Measurements from ENCODE around the gene ELL. TPM values are rescaled to one million over a fixed set of nuclear protein-coding genes. Genes with fewer than 3 reads are reported as not detected.

Gene ELL
- total and polyA plus RNA-seq, 2 experiments from 2014 or later, result 11.3 to 20.1 TPM

DNA sequence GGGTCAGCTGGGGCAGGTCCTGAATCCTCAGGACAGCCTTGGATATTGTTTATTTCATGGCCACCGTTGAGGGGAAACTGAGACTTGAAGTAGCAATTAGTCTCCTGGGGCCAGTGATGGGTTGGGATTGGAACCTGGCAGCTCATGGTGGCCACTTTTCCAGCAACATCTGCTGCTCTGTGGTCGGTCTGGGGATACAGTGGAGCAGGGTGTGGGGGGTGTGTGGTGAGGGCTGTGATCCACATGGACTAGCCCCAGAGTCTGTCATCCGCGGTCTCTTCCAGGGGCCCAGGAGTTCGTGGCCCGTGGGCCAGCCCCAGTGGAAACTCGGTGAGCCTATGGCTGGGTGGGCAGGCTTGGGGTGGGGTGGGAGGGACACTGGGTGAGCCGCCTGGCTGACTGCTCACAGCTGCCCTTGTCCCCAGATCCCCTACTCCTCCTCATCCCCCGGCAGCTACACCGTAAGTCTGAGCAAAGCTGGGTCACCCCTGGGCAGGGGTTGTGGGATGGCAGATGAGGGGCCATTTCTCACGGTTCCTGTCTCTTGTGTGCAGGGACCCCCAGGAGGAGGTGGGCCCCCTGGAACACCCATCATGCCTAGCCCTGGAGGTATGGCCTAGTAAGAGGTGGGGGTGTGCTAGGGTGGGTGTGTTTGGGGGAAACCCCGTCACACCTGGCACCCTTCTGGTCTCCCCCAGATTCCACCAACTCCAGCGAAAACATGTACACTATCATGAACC, 89.4 kb downstream of the ELL start:
- DNase-seq (ENCODE audit: low spot score), result peak; percentile 26
- no peaks in the 10 kb centered on the region for H3K9me2 ChIP-seq (ENCODE audit: insufficient read depth)
- peaks cover 3% of the 10 kb centered on the region for H4K20me1 ChIP-seq (replicated peaks; ENCODE audit: insufficient read depth)
- H3K36me3 ChIP-seq (ENCODE audit: insufficient read depth), result no peaks in the 10 kb centered on the region
- no peaks in the 10 kb centered on the region for H3K9me3 Mint-ChIP-seq
- H3K4me1 Mint-ChIP-seq, result peaks cover 19% of the 10 kb centered on the region
- no peak overlapping the region for H3K27ac ChIP-seq (ENCODE audit: low read depth)
- H2AFZ ChIP-seq, result no peak overlapping the region
- peak overlapping the region; percentile 66 for H3K4me3 ChIP-seq
- no peak overlapping the region for H3K27ac Mint-ChIP-seq
- peaks cover 18% of the 10 kb centered on the region for H3K36me3 Mint-ChIP-seq (ENCODE audit: low read depth)
- H3K27me3 Mint-ChIP-seq (ENCODE audit: insufficient read depth, low read depth, poor library complexity), result peaks cover 25% of the 10 kb centered on the region
- H3K4me3 Mint-ChIP-seq, result peak overlapping the region; percentile 66
- H3K27me3 ChIP-seq (ENCODE audit: insufficient read depth), result no peaks in the 10 kb centered on the region
- no peak for ATAC-seq
- no peaks in the 10 kb centered on the region for H3K79me2 ChIP-seq (replicated peaks; ENCODE audit: insufficient read depth)
- H3F3A ChIP-seq (replicated peaks; ENCODE audit: low read depth), result peaks cover 20% of the 10 kb centered on the region
- TF ChIP-seq ZNF114 (CRISPR knock-in tag; IDR thresholded peaks at IDR 0.05) (no peak), ZNF331 (CRISPR knock-in tag; IDR thresholded peaks at IDR 0.05; ENCODE audit: low read depth) (no peak), NANOG (IDR thresholded peaks at IDR 0.05; ENCODE audit: borderline replicate concordance) (no peak)
- TF ChIP-seq, protein P1, sequence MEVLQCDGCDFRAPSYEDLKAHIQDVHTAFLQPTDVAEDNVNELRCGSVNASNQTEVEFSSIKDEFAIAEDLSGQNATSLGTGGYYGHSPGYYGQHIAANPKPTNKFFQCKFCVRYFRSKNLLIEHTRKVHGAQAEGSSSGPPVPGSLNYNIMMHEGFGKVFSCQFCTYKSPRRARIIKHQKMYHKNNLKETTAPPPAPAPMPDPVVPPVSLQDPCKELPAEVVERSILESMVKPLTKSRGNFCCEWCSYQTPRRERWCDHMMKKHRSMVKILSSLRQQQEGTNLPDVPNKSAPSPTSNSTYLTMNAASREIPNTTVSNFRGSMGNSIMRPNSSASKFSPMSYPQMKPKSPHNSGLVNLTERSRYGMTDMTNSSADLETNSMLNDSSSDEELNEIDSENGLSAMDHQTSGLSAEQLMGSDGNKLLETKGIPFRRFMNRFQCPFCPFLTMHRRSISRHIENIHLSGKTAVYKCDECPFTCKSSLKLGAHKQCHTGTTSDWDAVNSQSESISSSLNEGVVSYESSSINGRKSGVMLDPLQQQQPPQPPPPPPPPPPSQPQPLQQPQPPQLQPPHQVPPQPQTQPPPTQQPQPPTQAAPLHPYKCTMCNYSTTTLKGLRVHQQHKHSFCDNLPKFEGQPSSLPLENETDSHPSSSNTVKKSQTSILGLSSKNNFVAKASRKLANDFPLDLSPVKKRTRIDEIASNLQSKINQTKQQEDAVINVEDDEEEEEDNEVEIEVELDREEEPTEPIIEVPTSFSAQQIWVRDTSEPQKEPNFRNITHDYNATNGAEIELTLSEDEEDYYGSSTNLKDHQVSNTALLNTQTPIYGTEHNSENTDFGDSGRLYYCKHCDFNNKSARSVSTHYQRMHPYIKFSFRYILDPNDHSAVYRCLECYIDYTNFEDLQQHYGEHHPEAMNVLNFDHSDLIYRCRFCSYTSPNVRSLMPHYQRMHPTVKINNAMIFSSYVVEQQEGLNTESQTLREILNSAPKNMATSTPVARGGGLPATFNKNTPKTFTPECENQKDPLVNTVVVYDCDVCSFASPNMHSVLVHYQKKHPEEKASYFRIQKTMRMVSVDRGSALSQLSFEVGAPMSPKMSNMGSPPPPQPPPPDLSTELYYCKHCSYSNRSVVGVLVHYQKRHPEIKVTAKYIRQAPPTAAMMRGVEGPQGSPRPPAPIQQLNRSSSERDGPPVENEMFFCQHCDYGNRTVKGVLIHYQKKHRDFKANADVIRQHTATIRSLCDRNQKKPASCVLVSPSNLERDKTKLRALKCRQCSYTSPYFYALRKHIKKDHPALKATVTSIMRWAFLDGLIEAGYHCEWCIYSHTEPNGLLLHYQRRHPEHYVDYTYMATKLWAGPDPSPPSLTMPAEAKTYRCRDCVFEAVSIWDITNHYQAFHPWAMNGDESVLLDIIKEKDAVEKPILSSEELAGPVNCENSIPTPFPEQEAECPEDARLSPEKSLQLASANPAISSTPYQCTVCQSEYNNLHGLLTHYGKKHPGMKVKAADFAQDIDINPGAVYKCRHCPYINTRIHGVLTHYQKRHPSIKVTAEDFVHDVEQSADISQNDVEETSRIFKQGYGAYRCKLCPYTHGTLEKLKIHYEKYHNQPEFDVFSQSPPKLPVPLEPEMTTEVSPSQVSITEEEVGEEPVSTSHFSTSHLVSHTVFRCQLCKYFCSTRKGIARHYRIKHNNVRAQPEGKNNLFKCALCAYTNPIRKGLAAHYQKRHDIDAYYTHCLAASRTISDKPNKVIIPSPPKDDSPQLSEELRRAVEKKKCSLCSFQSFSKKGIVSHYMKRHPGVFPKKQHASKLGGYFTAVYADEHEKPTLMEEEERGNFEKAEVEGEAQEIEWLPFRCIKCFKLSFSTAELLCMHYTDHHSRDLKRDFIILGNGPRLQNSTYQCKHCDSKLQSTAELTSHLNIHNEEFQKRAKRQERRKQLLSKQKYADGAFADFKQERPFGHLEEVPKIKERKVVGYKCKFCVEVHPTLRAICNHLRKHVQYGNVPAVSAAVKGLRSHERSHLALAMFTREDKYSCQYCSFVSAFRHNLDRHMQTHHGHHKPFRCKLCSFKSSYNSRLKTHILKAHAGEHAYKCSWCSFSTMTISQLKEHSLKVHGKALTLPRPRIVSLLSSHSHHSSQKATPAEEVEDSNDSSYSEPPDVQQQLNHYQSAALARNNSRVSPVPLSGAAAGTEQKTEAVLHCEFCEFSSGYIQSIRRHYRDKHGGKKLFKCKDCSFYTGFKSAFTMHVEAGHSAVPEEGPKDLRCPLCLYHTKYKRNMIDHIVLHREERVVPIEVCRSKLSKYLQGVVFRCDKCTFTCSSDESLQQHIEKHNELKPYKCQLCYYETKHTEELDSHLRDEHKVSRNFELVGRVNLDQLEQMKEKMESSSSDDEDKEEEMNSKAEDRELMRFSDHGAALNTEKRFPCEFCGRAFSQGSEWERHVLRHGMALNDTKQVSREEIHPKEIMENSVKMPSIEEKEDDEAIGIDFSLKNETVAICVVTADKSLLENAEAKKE (CRISPR knock-in tag; IDR thresholded peaks at IDR 0.05), result no peak
- H3K4me2 ChIP-seq, result peak overlapping the region; percentile 86
- peaks cover 44% of the 10 kb centered on the region for H3K4me1 ChIP-seq (ENCODE audit: insufficient read depth)
